ENCODE results near the gene LCN12.

The LCN12 gene

GRCh38 chr9:136945333-136946227 is 6.5 kb upstream of the LCN12 start:
- DNase-seq (ENCODE audit: low spot score): no peak

- DNase-seq (ENCODE audit: low spot score): no peak
These were observed 5.6 kb upstream of the LCN12 start for GRCh38 chr9:136946228-136947027.

GRCh38 chr9:136947028-136947891 is 4.8 kb upstream of the LCN12 start:
- peak; percentile 70 for DNase-seq (ENCODE audit: low spot score)

- peak; percentile 67 for DNase-seq (ENCODE audit: low spot score)
These were observed 4.0 kb upstream of the LCN12 start for GRCh38 chr9:136947955-136948510.

- DNase-seq (ENCODE audit: low spot score): no peak
These were observed 2.7 kb upstream of the LCN12 start for GRCh38 chr9:136949239-136949816.

GRCh38 chr9:136949817-136950655 is 2.0 kb upstream of the LCN12 start:
- DNase-seq (ENCODE audit: low spot score): peak; percentile 97

- no peak for DNase-seq (ENCODE audit: low spot score)
These were observed 1.3 kb upstream of the LCN12 start for GRCh38 chr9:136950656-136951276.

- DNase-seq (ENCODE audit: low spot score): no peak
These were observed 313 bp downstream of the LCN12 start for GRCh38 chr9:136952321-136952850.

- DNase-seq (ENCODE audit: low spot score): no peak
These were observed 1.1 kb downstream of the LCN12 start for GRCh38 chr9:136952876-136953770.

- no peak for DNase-seq (ENCODE audit: low spot score)
These were observed 1.7 kb downstream of the LCN12 start for GRCh38 chr9:136953771-136954269.

GRCh38 chr9:136954270-136955083 is 2.4 kb downstream of the LCN12 start:
- DNase-seq (ENCODE audit: low spot score): no peak

GRCh38 chr9:136955202-136955942 is 3.3 kb downstream of the LCN12 start:
- no peak for DNase-seq (ENCODE audit: low spot score)

GRCh38 chr9:136955943-136956335 is 3.9 kb downstream of the LCN12 start:
- DNase-seq (ENCODE audit: low spot score): no peak

- no peak for DNase-seq (ENCODE audit: low spot score)
These were observed 4.5 kb downstream of the LCN12 start for GRCh38 chr9:136956604-136957003.

GRCh38 chr9:136957461-136957860 is 5.4 kb downstream of the LCN12 start:
- no peak for DNase-seq (ENCODE audit: low spot score)

GRCh38 chr9:136957901-136958300 is 5.8 kb downstream of the LCN12 start:
- DNase-seq (ENCODE audit: low spot score): no peak

- no peak for DNase-seq (ENCODE audit: low spot score)
These were observed 6.4 kb downstream of the LCN12 start for GRCh38 chr9:136958473-136958872.

All from cerebellar cortex (tissue), 1 donor.